ENCODE results near the gene TLN1. TPM values are rescaled to one million over a fixed set of nuclear protein-coding genes. Genes with fewer than 3 reads are reported as not detected.

Gene TLN1
- total and polyA plus RNA-seq, 2 donors (not counting 1 experiment from before 2014, with no cell fraction given), result 102 to 280 TPM

DNA sequence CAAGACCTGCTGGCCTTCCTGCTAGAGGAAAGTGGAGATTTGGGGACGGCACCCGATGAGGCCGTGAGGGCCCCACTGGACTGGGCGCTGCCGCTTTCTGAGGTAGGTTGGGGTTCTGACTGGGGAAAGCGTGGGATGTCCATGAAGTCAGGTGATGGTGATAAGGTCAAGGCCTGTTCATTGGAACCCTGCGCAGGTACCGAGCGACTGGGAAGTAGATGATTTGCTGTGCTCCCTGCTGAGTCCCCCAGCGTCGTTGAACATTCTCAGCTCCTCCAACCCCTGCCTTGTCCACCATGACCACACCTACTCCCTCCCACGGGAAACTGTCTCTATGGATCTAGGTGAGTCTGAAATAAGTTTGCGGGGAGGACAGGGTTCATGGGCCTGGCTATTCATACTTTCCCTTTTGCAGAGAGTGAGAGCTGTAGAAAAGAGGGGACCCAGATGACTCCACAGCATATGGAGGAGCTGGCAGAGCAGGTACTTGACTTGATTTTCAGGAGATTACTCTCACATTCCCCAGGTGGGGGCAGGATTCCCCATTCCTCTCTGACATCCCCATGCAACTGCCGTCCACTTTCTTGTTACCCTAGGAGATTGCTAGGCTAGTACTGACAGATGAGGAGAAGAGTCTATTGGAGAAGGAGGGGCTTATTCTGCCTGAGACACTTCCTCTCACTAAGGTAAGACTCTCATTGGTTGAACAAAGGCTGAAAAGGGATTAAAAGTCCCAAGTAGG lies 976 bp upstream of the TLN1 start:
- H4K20me1 ChIP-seq (ENCODE audit: control insufficient read depth, insufficient read depth, low read length, poor library complexity, severe bottlenecking), result peaks cover 30% of the 10 kb centered on the region
- ATAC-seq (ENCODE audit: low read depth) (no peak), DNase-seq (peak; percentile 49)
- no peaks in the 10 kb centered on the region for H3K9me3 Mint-ChIP-seq (ENCODE audit: insufficient read depth)
- H3K27ac Mint-ChIP-seq, result peak overlapping the region; percentile 96
- H2AFZ ChIP-seq (ENCODE audit: insufficient read depth, low read depth, low read length, poor library complexity, severe bottlenecking), result peak overlapping the region; percentile 90
- ChIA-PET POLR2A (interaction anchor here (0.7 to 4.4 kb wide), 11 partner anchors 14 to 148 kb away, joined by 3 to 29 read pairs (median 11); partner anchors contain the start of genes CCDC107, GBA2, MSMP and RGP1), CTCF (interaction anchor here (0.7 to 9.7 kb wide), 24 partner anchors 8 to 255 kb away, joined by 3 to 142 read pairs (median 10); partner anchors contain the start of genes ARHGEF39, CCDC107, GBA2 and HINT2)
- intact Hi-C loops (cut with micrococcal nuclease), result loop anchor here (1.0 to 10.0 kb wide), 14 partner anchors 14 to 1916 kb away; partner anchors contain the start of genes CCDC107, CLTA, FANCG and GBA2
- H3K4me1 ChIP-seq (ENCODE audit: control insufficient read depth in 2 of 2, insufficient read depth in 2 of 2, low read length in 2 of 2), result peaks cover 45 to 54% of the 10 kb centered on the region in 2 donors
- H3K4me3 Mint-ChIP-seq, result no peak overlapping the region
- peak overlapping the region; percentile 67 to 92 for H3K27ac ChIP-seq (ENCODE audit: low read length in 2 of 2)
- peak overlapping the region; percentile 89 for H3K4me2 ChIP-seq (replicated peaks; ENCODE audit: low read depth, low read length, poor library complexity, severe bottlenecking)
- no peak for TF ChIP-seq EZH2 (IDR thresholded peaks at IDR 0.05; ENCODE audit: borderline replicate concordance, insufficient read depth, low read depth, low read length, poor library complexity, severe bottlenecking)
- TF ChIP-seq, protein P1, sequence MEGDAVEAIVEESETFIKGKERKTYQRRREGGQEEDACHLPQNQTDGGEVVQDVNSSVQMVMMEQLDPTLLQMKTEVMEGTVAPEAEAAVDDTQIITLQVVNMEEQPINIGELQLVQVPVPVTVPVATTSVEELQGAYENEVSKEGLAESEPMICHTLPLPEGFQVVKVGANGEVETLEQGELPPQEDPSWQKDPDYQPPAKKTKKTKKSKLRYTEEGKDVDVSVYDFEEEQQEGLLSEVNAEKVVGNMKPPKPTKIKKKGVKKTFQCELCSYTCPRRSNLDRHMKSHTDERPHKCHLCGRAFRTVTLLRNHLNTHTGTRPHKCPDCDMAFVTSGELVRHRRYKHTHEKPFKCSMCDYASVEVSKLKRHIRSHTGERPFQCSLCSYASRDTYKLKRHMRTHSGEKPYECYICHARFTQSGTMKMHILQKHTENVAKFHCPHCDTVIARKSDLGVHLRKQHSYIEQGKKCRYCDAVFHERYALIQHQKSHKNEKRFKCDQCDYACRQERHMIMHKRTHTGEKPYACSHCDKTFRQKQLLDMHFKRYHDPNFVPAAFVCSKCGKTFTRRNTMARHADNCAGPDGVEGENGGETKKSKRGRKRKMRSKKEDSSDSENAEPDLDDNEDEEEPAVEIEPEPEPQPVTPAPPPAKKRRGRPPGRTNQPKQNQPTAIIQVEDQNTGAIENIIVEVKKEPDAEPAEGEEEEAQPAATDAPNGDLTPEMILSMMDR (IDR thresholded peaks at IDR 0.05), result no peak
- WGBS (ENCODE audit: insufficient coverage), result 2% methylated on average over 10 of the region's 14 CpGs
- H3K27me3 ChIP-seq (replicated peaks in 1 of 4; ENCODE audit: control extremely low read depth in 1 of 4, control insufficient read depth in 3 of 4, insufficient read depth in 4 of 4, low read length in 3 of 4), result no peaks in the 10 kb centered on the region
- no peaks in the 10 kb centered on the region for H3K9me3 ChIP-seq (ENCODE audit: control extremely low read depth in 1 of 3, control insufficient read depth in 2 of 3, insufficient read depth in 1 of 3, low read length in 2 of 3)
- H3K4me3 ChIP-seq (ENCODE audit: control extremely low read depth in 1 of 5, extremely low read depth in 1 of 5, insufficient read depth in 1 of 5, low read depth in 2 of 5, low read length in 4 of 5), result peak overlapping the region; percentile 52 to 87 (median 82)
- peaks cover 12% of the 10 kb centered on the region for H3K4me1 Mint-ChIP-seq
- peaks cover 1 to 45% of the 10 kb centered on the region in 2 experiments for H3K36me3 ChIP-seq (replicated peaks in 1 of 2; ENCODE audit: control extremely low read depth in 1 of 2, control insufficient read depth in 1 of 2, extremely low read depth in 1 of 2, insufficient read depth in 2 of 2, low read length in 1 of 2)
- no peaks in the 10 kb centered on the region for H3K27me3 Mint-ChIP-seq
- peak overlapping the region; percentile 84 for H3K9ac ChIP-seq (ENCODE audit: low read length)
- peaks cover 53% of the 10 kb centered on the region for H3K79me2 ChIP-seq (ENCODE audit: control insufficient read depth, insufficient read depth, low read length)
